ENCODE data around the gene YIF1A.

GRCh38 chr11:66279092-66279734 lies 9.7 kb downstream of the YIF1A start:
- no peak for TF ChIP-seq CTCF (IDR thresholded peaks at IDR 0.05; ENCODE audit: low read depth, low read length)
- no peak for TF ChIP-seq EZH2phosphoT487 (IDR thresholded peaks at IDR 0.05; ENCODE audit: low read depth)

All from OCI-LY3 (cell line).